RWPE1 (cell line): ENCODE measurements around the gene GLT1D1.

Source experiments
- CTCF ChIA-PET: fragments of 350-600 bp; sonication (Branson Sonifier 250); formaldehyde crosslinking; extraction: SDS; loops from one replicate; lab custom pipeline; 2021; lab: Yijun Ruan, JAX
- POLR2A ChIA-PET: fragments of 400-600 bp; formaldehyde crosslinking; extraction: SDS; loops from one replicate; lab custom pipeline; 2020; ENCODE audit warnings: antibody characterized with exemption; ENCODE audit not compliant: low non-redundant PET; lab: Yijun Ruan, JAX
- DNase-seq: peaks from one replicate; pipeline ENCODE4 v3.0.0; 2012; ENCODE audit warnings: low spot score
- H3K27ac ChIP-seq: fragments of 450-650 bp; 2 replicates; pipeline ENCODE4 v1.5.1; 2017
- CTCF ChIP-seq: fragments of 450-650 bp; conservative IDR thresholded peaks from 2 replicates; pipeline ENCODE4 v1.5.1; 2017; ENCODE audit warnings: low read depth, mild to moderate bottlenecking

Gene GLT1D1

GRCh38 chr12:128961957-128962356 lies 108.7 kb downstream of the GLT1D1 start:
- no peak for TF ChIP-seq CTCF
- DNase-seq: no peak
- POLR2A ChIA-PET: no interaction called here
- H3K27ac ChIP-seq: no peak overlapping the region
- CTCF ChIA-PET: no interaction called here

- CTCF ChIA-PET: interaction anchor here (0.6 kb wide), 1 partner anchor 949 kb away, joined by 3 read pairs; no protein-coding TSS in a partner anchor
- H3K27ac ChIP-seq: no peak overlapping the region
- no peak for DNase-seq
- TF ChIP-seq CTCF: no peak
- POLR2A ChIA-PET: no interaction called here
Measured at GRCh38 chr12:128966203-128966810, 113.0 kb downstream of the GLT1D1 start.

- H3K27ac ChIP-seq: no peak overlapping the region
- POLR2A ChIA-PET: no interaction called here
- CTCF ChIA-PET: interaction anchor here (0.6 kb wide), 1 partner anchor 52 kb away, joined by 5 read pairs; no protein-coding TSS in a partner anchor
- DNase-seq: no peak
- no peak for TF ChIP-seq CTCF
Measured at GRCh38 chr12:128968668-128969067, 115.4 kb downstream of the GLT1D1 start.

GRCh38 chr12:128969480-128970055 lies 116.3 kb downstream of the GLT1D1 start:
- POLR2A ChIA-PET: no interaction called here

GRCh38 chr12:128970110-128970509 lies 116.8 kb downstream of the GLT1D1 start:
- no peak overlapping the region for H3K27ac ChIP-seq
- no peak for DNase-seq
- TF ChIP-seq CTCF: no peak
- ChIA-PET CTCF (interaction anchor here (0.6 to 1.7 kb wide), 3 partner anchors 18 to 941 kb away, joined by 4 to 6 read pairs (median 5); no protein-coding TSS in a partner anchor), POLR2A (no interaction called here)

More at GRCh38 chr12:128969480-128970055, 116.3 kb downstream of the GLT1D1 start:
- peak; percentile 5 for DNase-seq
- TF ChIP-seq CTCF: no peak
- CTCF ChIA-PET: interaction anchor here (0.5 to 1.7 kb wide), 4 partner anchors 18 to 942 kb away, joined by 3 to 6 read pairs (median 4); no protein-coding TSS in a partner anchor
- no peak overlapping the region for H3K27ac ChIP-seq

- POLR2A ChIA-PET: no interaction called here
- no peak for DNase-seq
- CTCF ChIA-PET: interaction anchor here (1.7 kb wide), 1 partner anchor 940 kb away, joined by 6 read pairs; no protein-coding TSS in a partner anchor
- TF ChIP-seq CTCF: no peak
- H3K27ac ChIP-seq: no peak overlapping the region
Measured at GRCh38 chr12:128970941-128971340, 117.7 kb downstream of the GLT1D1 start.
